ENCODE data around the gene ANKRD33B. TPM values are rescaled to one million over a fixed set of nuclear protein-coding genes. Genes with fewer than 3 reads are reported as not detected.

Gene ANKRD33B
- total and polyA plus RNA-seq, 9 of the 15 experiments (the other 6 are each of a cell fraction or from before 2014, with no cell fraction given): 0.10 to 1.7 (median 0.40) TPM

DNA sequence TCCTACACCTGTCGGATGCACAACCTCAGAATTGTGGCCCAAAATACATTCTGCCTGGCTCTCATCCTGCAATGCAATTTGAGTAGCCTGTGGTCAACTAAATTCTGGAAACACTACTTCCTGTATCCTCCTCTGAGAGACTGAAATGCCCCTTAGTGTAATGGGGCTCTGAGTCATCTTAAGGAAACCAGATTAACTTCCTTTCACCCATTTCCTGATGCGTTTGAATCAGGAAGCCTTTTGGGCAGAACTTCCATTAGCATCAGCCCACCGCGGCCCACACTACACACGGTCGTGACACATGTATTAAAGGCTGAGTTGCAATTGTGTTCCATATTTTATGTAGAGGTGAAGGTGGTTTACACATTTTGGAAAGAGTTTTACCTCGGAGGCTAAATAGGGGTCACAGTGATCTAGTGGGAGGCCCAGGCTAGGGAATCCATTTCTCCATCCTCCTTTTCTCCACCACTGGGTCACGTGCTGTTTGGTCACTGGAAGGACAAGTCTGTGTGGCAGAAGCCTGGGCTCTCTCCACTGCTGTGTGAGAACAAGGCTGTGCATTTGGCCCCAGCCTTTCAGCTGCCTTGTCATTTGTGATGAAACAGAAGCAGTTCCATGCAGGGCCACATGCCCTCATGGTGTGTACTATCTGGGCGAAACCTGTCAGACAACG lies 141.2 kb downstream of the ANKRD33B start (continued):
- TF ChIP-seq ZNF785 (CRISPR knock-in tag; IDR thresholded peaks at IDR 0.05) (no peak), NFE2L1 (tag; IDR thresholded peaks at IDR 0.05; ENCODE audit: borderline replicate concordance, low read depth) (no peak), SLC30A9 (CRISPR knock-in tag; IDR thresholded peaks at IDR 0.05) (no peak), SMARCA4 (IDR thresholded peaks at IDR 0.05) (0 out of 2 replicates have a peak, but pooled peaks have one; percentile 36), MAFK (IDR thresholded peaks at IDR 0.05; ENCODE audit: low read length) (no peak), SAFB (IDR thresholded peaks at IDR 0.05; ENCODE audit: borderline replicate concordance, low read depth, low read length) (no peak), BRCA1 (IDR thresholded peaks at IDR 0.05) (no peak), BRCA1 (CRISPR knock-in tag; IDR thresholded peaks at IDR 0.05) (no peak), ZNF444 (CRISPR knock-in tag; IDR thresholded peaks at IDR 0.05) (no peak), CHD2 (IDR thresholded peaks at IDR 0.05; ENCODE audit: low read depth, low read length) (no peak), ILK (tag; IDR thresholded peaks at IDR 0.05; ENCODE audit: borderline replicate concordance, low read depth) (no peak), MCM5 (IDR thresholded peaks at IDR 0.05; ENCODE audit: low read depth) (no peak), RBM22 (IDR thresholded peaks at IDR 0.05; ENCODE audit: low read depth, low read length, poor library complexity, severe bottlenecking) (no peak), IRF2 (CRISPR knock-in tag; IDR thresholded peaks at IDR 0.05) (no peak), TAF9B (IDR thresholded peaks at IDR 0.05; ENCODE audit: partially characterized antibody) (no peak), MIER1 (IDR thresholded peaks at IDR 0.05; ENCODE audit: low read depth) (no peak), ARID1B (IDR thresholded peaks at IDR 0.05) (0 out of 2 replicates have a peak, but pooled peaks have one; percentile 16)
- TF ChIP-seq, protein P1, sequence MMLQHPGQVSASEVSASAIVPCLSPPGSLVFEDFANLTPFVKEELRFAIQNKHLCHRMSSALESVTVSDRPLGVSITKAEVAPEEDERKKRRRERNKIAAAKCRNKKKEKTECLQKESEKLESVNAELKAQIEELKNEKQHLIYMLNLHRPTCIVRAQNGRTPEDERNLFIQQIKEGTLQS (IDR thresholded peaks at IDR 0.05): peak; percentile 76
- TF ChIP-seq, protein P1 (CRISPR knock-in tag; conservative IDR thresholded peaks at IDR 0.05): no peak; the same call in 1 of the 2 replicates
- TF ChIP-seq, protein P2, sequence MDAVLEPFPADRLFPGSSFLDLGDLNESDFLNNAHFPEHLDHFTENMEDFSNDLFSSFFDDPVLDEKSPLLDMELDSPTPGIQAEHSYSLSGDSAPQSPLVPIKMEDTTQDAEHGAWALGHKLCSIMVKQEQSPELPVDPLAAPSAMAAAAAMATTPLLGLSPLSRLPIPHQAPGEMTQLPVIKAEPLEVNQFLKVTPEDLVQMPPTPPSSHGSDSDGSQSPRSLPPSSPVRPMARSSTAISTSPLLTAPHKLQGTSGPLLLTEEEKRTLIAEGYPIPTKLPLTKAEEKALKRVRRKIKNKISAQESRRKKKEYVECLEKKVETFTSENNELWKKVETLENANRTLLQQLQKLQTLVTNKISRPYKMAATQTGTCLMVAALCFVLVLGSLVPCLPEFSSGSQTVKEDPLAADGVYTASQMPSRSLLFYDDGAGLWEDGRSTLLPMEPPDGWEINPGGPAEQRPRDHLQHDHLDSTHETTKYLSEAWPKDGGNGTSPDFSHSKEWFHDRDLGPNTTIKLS (IDR thresholded peaks at IDR 0.05; ENCODE audit: borderline replicate concordance, low read depth): no peak
- TF ChIP-seq, protein P3, sequence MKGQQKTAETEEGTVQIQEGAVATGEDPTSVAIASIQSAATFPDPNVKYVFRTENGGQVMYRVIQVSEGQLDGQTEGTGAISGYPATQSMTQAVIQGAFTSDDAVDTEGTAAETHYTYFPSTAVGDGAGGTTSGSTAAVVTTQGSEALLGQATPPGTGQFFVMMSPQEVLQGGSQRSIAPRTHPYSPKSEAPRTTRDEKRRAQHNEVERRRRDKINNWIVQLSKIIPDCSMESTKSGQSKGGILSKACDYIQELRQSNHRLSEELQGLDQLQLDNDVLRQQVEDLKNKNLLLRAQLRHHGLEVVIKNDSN (CRISPR knock-in tag; IDR thresholded peaks at IDR 0.05): peak; percentile 72
- TF ChIP-seq, protein P4, sequence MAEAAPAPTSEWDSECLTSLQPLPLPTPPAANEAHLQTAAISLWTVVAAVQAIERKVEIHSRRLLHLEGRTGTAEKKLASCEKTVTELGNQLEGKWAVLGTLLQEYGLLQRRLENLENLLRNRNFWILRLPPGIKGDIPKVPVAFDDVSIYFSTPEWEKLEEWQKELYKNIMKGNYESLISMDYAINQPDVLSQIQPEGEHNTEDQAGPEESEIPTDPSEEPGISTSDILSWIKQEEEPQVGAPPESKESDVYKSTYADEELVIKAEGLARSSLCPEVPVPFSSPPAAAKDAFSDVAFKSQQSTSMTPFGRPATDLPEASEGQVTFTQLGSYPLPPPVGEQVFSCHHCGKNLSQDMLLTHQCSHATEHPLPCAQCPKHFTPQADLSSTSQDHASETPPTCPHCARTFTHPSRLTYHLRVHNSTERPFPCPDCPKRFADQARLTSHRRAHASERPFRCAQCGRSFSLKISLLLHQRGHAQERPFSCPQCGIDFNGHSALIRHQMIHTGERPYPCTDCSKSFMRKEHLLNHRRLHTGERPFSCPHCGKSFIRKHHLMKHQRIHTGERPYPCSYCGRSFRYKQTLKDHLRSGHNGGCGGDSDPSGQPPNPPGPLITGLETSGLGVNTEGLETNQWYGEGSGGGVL (CRISPR knock-in tag; IDR thresholded peaks at IDR 0.05): no peak
- TF ChIP-seq, protein P5, sequence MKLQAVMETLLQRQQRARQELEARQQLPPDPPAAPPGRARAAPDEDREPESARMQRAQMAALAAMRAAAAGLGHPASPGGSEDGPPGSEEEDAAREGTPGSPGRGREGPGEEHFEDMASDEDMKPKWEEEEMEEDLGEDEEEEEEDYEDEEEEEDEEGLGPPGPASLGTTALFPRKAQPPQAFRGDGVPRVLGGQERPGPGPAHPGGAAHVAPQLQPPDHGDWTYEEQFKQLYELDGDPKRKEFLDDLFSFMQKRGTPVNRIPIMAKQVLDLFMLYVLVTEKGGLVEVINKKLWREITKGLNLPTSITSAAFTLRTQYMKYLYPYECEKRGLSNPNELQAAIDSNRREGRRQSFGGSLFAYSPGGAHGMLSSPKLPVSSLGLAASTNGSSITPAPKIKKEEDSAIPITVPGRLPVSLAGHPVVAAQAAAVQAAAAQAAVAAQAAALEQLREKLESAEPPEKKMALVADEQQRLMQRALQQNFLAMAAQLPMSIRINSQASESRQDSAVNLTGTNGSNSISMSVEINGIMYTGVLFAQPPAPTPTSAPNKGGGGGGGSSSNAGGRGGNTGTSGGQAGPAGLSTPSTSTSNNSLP (IDR thresholded peaks at IDR 0.05; ENCODE audit: borderline replicate concordance, low read depth, low read length): no peak

All from K562 (cell line).